K562 (cell line): Measurements from ENCODE around the gene SRGN. TPM values are rescaled to one million over a fixed set of nuclear protein-coding genes. Genes with fewer than 3 reads are reported as not detected.

Experiments used
- ATF7 ChIP-seq: fragments of 450-650 bp; IDR thresholded peaks from 2 replicates; pipeline ENCODE4 v1.7.1; 2014; ENCODE audit warnings: mild to moderate bottlenecking, moderate library complexity
- FOXK2 ChIP-seq, 2 experiments: fragments of 450-650 bp; IDR thresholded peaks in 1 of 2; conservative IDR thresholded peaks in 1 of 2; 2 replicates each; pipeline ENCODE4 v1.6.1; 2016; ENCODE audit warnings: low read depth in 2 of 2, mild to moderate bottlenecking in 1 of 2
- GATAD2A ChIP-seq: fragments of 450-650 bp; IDR thresholded peaks from 2 replicates; pipeline ENCODE4 v1.6.1; 2017
- MAFG ChIP-seq: fragments of 450-650 bp; conservative IDR thresholded peaks from 2 replicates; pipeline ENCODE4 v1.6.1; 2016; ENCODE audit warnings: missing genetic modification characterization, missing compliant biosample characterization
- MCM2 ChIP-seq: fragments of 450-650 bp; IDR thresholded peaks from 2 replicates; pipeline ENCODE4 v1.6.1; 2017; ENCODE audit warnings: low read depth, mild to moderate bottlenecking
- MECOM ChIP-seq: fragments of 250-450 bp; sonication (Bioruptor Pico); IDR thresholded peaks from 2 replicates; pipeline ENCODE4 v1.8.0; 2022; ENCODE audit warnings: inconsistent platforms
- NR4A1 ChIP-seq, 2 experiments: fragments of 250-450 bp in 1 of 2; fragments of 450-650 bp in 1 of 2; sonication (Bioruptor Pico) in 1 of 2; IDR thresholded peaks; 2 replicates each; pipeline versions ENCODE4 v1.4.0 to v1.6.1; 2016 to 2020; ENCODE audit warnings: mild to moderate bottlenecking in 2 of 2, missing compliant biosample characterization in 1 of 2, missing genetic modification characterization in 1 of 2, moderate library complexity in 1 of 2
- TEAD2 ChIP-seq: fragments of 450-650 bp; IDR thresholded peaks from 2 replicates; pipeline ENCODE4 v1.6.1; 2016; ENCODE audit warnings: missing genetic modification characterization, control low read depth, missing compliant biosample characterization
- XRCC4 ChIP-seq: IDR thresholded peaks from one replicate; pipeline ENCODE4 v1.6.1; 2011; ENCODE audit not compliant: insufficient read depth, insufficient read length; ENCODE audit errors: extremely low read depth
- polyA plus RNA-seq, 8 experiments: library from polyadenylated mRNA; depleted of rRNA in 4 of 8; stranded (reverse) in 5 of 8; unstranded in 3 of 8; fragments of >200 nt; fragmentation: Nextera tagmentation in 2 of 8; fragmentation: Illumina TruSeq in 1 of 8; extraction: Ambion mirVana in 2 of 8; extraction: Trizol in 1 of 8; gene quantifications; 2 replicates each; pipeline versions ENCODE4 v1.2.1 to v1.2.3, GENCODE V29; 2011 to 2014; ENCODE audit warnings: inconsistent platforms in 1 of 8, missing spikeins in 1 of 8
- total RNA-seq, 7 experiments: library from RNA; depleted of rRNA in 6 of 7; stranded (reverse); fragments of >200 nt in 6 of 7; fragmentation: Illumina TruSeq in 2 of 7; extraction: Trizol in 2 of 7; gene quantifications; 2 replicates each; pipeline versions ENCODE4 v1.2.1 to v1.2.3, GENCODE V29; 2011 to 2021; ENCODE audit warnings: low replicate concordance in 1 of 7
- TF ChIP-seq, protein P1 (sequence below): fragments of 200-800 bp; sonication (Bioruptor generic); IDR thresholded peaks from 2 replicates; pipeline ENCODE4 v1.6.1; 2017; ENCODE audit warnings: missing genetic modification characterization, missing compliant biosample characterization
- TF ChIP-seq, protein P2 (sequence below): sonication (generic); formaldehyde crosslinking; IDR thresholded peaks from 2 replicates; pipeline ENCODE4 v1.9.0; 2022; ENCODE audit warnings: mild to moderate bottlenecking, missing genetic modification reagents
- TF ChIP-seq, protein P3 (sequence below): sonication (generic); formaldehyde crosslinking; IDR thresholded peaks from 2 replicates; pipeline ENCODE4 v1.8.1; 2023; ENCODE audit warnings: missing genetic modification reagents, mild to moderate bottlenecking, borderline replicate concordance
- TF ChIP-seq, protein P4 (sequence below): fragments of 450-650 bp; IDR thresholded peaks from 2 replicates; pipeline ENCODE4 v1.6.1; 2016; ENCODE audit warnings: low read depth, mild to moderate bottlenecking, moderate library complexity
- TF ChIP-seq, protein P5 (sequence below), 2 experiments: IDR thresholded peaks in 1 of 2; conservative IDR thresholded peaks in 1 of 2; 2 replicates each; pipeline ENCODE4 v1.6.1; 2016; ENCODE audit warnings: low read depth in 2 of 2, mild to moderate bottlenecking in 1 of 2, missing compliant biosample characterization in 1 of 2, missing genetic modification characterization in 1 of 2, moderate library complexity in 1 of 2

The SRGN gene
- total and polyA plus RNA-seq, 9 of the 15 experiments (the other 6 are each of a cell fraction or from before 2014, with no cell fraction given) = 136 to 304 (median 180) TPM

DNA sequence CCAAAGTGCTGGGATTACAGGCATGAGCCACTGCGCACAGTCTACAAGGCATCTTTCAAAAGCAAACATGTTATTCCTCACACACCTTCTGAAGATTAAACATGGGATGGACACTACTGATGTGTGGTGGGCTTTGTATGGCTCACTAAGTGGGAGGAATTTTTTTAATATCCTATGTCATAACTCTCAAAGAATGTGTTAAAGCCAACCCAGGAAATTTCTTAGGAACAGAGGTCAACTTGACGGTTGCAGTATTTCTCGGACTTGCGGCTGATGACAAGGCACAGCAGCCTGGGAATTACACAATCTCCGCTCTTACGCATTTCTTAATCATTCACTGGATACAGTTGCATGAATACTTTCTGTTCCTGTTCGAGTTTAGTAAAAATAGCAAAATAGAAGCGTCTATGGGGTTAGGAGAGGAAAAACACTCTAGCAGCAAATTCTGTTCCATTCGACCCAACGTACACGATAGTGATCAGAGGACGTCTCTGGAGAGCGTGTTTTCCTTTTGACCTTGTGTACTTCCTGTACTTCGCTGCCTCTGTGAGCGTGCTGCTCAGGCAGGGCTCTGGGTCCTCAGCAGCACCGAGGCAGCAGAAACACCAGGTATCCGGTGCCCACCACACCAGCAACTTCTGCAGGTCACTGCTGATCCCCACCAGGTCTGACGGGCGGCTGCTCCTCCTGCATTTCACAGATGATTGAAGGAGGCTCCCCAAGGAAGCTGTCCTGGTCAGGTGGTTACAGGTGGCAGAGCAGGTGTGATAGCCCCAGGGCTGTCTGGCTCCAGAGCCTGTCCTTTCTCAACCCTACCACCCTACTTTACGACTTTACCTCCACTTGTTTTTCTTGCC lies 26.4 kb upstream of the SRGN start (continued):
- TF ChIP-seq TEAD2 = 0 out of 2 replicates have a peak, but pooled peaks have one; percentile 14
- no peak for TF ChIP-seq NR4A1 (CRISPR knock-in tag; IDR thresholded peaks at IDR 0.05)
- TF ChIP-seq NR4A1 (tag; IDR thresholded peaks at IDR 0.05) = peak; percentile 66; the same call in 1 of the 2 replicates
- TF ChIP-seq MCM2 = no peak
- TF ChIP-seq, protein P1, sequence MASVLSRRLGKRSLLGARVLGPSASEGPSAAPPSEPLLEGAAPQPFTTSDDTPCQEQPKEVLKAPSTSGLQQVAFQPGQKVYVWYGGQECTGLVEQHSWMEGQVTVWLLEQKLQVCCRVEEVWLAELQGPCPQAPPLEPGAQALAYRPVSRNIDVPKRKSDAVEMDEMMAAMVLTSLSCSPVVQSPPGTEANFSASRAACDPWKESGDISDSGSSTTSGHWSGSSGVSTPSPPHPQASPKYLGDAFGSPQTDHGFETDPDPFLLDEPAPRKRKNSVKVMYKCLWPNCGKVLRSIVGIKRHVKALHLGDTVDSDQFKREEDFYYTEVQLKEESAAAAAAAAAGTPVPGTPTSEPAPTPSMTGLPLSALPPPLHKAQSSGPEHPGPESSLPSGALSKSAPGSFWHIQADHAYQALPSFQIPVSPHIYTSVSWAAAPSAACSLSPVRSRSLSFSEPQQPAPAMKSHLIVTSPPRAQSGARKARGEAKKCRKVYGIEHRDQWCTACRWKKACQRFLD (CRISPR knock-in tag) = peak; percentile 92
- TF ChIP-seq FOXK2 (conservative IDR thresholded peaks at IDR 0.05 in 1 of 2, IDR thresholded peaks at IDR 0.05 in 1 of 2; ENCODE audit: low read depth in 2 of 2) = peak; percentile 93 to 96
- TF ChIP-seq GATAD2A = no peak
- TF ChIP-seq, protein P2, sequence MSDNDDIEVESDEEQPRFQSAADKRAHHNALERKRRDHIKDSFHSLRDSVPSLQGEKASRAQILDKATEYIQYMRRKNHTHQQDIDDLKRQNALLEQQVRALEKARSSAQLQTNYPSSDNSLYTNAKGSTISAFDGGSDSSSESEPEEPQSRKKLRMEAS (CRISPR knock-in tag) = peak; percentile 64; the same call in 1 of the 2 replicates
- TF ChIP-seq XRCC4 = no peak
- peak; percentile 46; the same call in 1 of the 2 replicates for TF ChIP-seq MAFG (tag)
- TF ChIP-seq, protein P3, sequence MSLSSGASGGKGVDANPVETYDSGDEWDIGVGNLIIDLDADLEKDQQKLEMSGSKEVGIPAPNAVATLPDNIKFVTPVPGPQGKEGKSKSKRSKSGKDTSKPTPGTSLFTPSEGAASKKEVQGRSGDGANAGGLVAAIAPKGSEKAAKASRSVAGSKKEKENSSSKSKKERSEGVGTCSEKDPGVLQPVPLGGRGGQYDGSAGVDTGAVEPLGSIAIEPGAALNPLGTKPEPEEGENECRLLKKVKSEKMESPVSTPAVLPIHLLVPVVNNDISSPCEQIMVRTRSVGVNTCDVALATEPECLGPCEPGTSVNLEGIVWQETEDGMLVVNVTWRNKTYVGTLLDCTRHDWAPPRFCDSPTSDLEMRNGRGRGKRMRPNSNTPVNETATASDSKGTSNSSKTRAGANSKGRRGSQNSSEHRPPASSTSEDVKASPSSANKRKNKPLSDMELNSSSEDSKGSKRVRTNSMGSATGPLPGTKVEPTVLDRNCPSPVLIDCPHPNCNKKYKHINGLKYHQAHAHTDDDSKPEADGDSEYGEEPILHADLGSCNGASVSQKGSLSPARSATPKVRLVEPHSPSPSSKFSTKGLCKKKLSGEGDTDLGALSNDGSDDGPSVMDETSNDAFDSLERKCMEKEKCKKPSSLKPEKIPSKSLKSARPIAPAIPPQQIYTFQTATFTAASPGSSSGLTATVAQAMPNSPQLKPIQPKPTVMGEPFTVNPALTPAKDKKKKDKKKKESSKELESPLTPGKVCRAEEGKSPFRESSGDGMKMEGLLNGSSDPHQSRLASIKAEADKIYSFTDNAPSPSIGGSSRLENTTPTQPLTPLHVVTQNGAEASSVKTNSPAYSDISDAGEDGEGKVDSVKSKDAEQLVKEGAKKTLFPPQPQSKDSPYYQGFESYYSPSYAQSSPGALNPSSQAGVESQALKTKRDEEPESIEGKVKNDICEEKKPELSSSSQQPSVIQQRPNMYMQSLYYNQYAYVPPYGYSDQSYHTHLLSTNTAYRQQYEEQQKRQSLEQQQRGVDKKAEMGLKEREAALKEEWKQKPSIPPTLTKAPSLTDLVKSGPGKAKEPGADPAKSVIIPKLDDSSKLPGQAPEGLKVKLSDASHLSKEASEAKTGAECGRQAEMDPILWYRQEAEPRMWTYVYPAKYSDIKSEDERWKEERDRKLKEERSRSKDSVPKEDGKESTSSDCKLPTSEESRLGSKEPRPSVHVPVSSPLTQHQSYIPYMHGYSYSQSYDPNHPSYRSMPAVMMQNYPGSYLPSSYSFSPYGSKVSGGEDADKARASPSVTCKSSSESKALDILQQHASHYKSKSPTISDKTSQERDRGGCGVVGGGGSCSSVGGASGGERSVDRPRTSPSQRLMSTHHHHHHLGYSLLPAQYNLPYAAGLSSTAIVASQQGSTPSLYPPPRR = no peak
- peak; percentile 47 for TF ChIP-seq ATF7
- TF ChIP-seq, protein P4, sequence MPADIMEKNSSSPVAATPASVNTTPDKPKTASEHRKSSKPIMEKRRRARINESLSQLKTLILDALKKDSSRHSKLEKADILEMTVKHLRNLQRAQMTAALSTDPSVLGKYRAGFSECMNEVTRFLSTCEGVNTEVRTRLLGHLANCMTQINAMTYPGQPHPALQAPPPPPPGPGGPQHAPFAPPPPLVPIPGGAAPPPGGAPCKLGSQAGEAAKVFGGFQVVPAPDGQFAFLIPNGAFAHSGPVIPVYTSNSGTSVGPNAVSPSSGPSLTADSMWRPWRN = peak; percentile 57
- TF ChIP-seq, protein P5, sequence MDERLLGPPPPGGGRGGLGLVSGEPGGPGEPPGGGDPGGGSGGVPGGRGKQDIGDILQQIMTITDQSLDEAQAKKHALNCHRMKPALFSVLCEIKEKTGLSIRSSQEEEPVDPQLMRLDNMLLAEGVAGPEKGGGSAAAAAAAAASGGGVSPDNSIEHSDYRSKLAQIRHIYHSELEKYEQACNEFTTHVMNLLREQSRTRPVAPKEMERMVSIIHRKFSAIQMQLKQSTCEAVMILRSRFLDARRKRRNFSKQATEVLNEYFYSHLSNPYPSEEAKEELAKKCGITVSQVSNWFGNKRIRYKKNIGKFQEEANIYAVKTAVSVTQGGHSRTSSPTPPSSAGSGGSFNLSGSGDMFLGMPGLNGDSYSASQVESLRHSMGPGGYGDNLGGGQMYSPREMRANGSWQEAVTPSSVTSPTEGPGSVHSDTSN (CRISPR knock-in tag; IDR thresholded peaks at IDR 0.05; ENCODE audit: low read depth) = no peak
- TF ChIP-seq, protein P5 (tag; conservative IDR thresholded peaks at IDR 0.05; ENCODE audit: low read depth) = peak; percentile 53
- TF ChIP-seq MECOM (CRISPR knock-in tag) = peak; percentile 43; the same call in 1 of the 2 replicates
